GM12872 (cell line): ENCODE data around the gene BMAL2.

Experiments used
- TF ChIP-seq, protein P1 (sequence below): IDR thresholded peaks from 3 replicates; pipeline ENCODE4 v1.5.1; 2011; ENCODE audit warnings: low read depth, mild to moderate bottlenecking, low read length, moderate library complexity; ENCODE audit not compliant: insufficient read depth

BMAL2 gene

DNA sequence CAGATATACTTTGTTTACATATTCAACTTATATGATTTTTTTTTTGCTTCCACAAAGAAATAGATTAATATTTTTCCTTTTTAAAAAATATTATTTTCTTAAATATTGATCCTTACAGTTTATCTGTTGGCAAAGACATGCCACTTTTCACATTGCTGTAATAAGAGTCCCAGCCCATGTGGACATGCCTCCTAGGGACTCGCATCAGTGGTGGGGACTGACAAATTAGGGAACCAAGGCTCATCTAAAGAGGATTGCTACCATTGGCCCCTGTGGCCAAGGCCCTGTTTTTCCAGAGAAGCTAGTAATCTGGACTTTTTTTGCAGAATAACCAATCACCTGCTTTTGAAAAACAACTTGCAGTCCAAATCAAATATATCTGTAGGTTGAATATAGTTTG is 27.8 kb upstream of the BMAL2 start:
- TF ChIP-seq, protein P1, sequence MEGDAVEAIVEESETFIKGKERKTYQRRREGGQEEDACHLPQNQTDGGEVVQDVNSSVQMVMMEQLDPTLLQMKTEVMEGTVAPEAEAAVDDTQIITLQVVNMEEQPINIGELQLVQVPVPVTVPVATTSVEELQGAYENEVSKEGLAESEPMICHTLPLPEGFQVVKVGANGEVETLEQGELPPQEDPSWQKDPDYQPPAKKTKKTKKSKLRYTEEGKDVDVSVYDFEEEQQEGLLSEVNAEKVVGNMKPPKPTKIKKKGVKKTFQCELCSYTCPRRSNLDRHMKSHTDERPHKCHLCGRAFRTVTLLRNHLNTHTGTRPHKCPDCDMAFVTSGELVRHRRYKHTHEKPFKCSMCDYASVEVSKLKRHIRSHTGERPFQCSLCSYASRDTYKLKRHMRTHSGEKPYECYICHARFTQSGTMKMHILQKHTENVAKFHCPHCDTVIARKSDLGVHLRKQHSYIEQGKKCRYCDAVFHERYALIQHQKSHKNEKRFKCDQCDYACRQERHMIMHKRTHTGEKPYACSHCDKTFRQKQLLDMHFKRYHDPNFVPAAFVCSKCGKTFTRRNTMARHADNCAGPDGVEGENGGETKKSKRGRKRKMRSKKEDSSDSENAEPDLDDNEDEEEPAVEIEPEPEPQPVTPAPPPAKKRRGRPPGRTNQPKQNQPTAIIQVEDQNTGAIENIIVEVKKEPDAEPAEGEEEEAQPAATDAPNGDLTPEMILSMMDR = no peak

- TF ChIP-seq, protein P1 = no peak
These were observed 26.8 kb upstream of the BMAL2 start for GRCh38 chr12:27305673-27306456.

GRCh38 chr12:27309293-27309994 is 23.2 kb upstream of the BMAL2 start:
- TF ChIP-seq, protein P1 = no peak

GRCh38 chr12:27309995-27310315 is 22.7 kb upstream of the BMAL2 start:
- TF ChIP-seq, protein P1 = no peak

GRCh38 chr12:27316947-27317346 is 15.7 kb upstream of the BMAL2 start:
- TF ChIP-seq, protein P1 = no peak

GRCh38 chr12:27319409-27319808 is 13.2 kb upstream of the BMAL2 start:
- TF ChIP-seq, protein P1 = no peak

- TF ChIP-seq, protein P1 = no peak
These were observed 12.8 kb upstream of the BMAL2 start for GRCh38 chr12:27319848-27320247.
